Stomach (tissue), 4 donors: ENCODE data around the gene RMND1.

Experiments used
- POLR2A ChIP-seq, 4 donors: fragments of 450-650 bp; IDR thresholded peaks; one replicate each; pipeline ENCODE4 v1.6.1; 2016; ENCODE audit warnings: antibody characterized with exemption in 4 of 4, control low read depth in 2 of 4, mild to moderate bottlenecking in 1 of 4, moderate library complexity in 1 of 4
- TF ChIP-seq, protein P1 (sequence below), 7 experiments: fragments of 450-650 bp in 4 of 7; fragments of 200-600 bp in 3 of 7; sonication (generic) in 3 of 7; IDR thresholded peaks; one replicate each; pipeline ENCODE4 v1.5.1; 2016 to 2019; ENCODE audit warnings: antibody characterized with exemption in 7 of 7, control low read depth in 2 of 7, mild to moderate bottlenecking in 1 of 7

DNA sequence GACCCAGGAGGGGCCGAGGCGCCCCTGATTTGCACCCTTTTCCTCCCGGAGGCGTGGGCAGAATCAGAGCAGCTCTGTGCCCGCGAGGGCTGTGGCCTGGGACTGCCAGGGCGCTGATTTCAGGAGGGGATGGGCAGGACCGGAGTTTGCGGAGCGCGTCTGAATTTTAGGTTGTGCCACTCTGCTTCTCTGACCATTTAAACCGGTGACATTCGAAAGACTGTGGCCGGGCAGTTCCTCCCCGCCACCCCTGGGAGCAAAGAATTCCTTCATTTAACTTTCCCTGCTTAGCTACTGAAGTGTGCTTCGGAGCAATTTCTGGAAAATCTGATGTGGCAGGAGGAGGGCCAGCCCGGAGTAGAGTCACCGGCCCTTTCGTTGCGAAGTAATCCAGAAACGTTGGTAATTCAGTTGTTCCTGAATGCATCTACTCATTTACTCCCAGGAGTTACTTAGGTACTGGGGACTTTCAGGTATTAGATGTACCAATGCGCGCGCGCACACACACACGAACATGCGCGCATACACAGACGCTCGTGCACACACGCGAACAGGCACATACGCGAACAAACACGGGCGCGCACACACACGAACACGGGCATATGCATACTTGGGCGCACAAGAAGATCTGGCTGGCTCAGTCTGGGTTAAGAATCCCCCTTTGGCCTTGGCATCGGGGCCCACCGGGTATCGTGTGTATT is 42.5 kb upstream of the RMND1 start:
- TF ChIP-seq POLR2A (IDR thresholded peaks at IDR 0.05): no peak
- TF ChIP-seq, protein P1, sequence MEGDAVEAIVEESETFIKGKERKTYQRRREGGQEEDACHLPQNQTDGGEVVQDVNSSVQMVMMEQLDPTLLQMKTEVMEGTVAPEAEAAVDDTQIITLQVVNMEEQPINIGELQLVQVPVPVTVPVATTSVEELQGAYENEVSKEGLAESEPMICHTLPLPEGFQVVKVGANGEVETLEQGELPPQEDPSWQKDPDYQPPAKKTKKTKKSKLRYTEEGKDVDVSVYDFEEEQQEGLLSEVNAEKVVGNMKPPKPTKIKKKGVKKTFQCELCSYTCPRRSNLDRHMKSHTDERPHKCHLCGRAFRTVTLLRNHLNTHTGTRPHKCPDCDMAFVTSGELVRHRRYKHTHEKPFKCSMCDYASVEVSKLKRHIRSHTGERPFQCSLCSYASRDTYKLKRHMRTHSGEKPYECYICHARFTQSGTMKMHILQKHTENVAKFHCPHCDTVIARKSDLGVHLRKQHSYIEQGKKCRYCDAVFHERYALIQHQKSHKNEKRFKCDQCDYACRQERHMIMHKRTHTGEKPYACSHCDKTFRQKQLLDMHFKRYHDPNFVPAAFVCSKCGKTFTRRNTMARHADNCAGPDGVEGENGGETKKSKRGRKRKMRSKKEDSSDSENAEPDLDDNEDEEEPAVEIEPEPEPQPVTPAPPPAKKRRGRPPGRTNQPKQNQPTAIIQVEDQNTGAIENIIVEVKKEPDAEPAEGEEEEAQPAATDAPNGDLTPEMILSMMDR (IDR thresholded peaks at IDR 0.05): no peak
